Muscle of arm (tissue), 12 donors: ENCODE data around the gene OR52H1. TPM values are rescaled to one million over a fixed set of nuclear protein-coding genes. Genes with fewer than 3 reads are reported as not detected.

Experiments
- DNase-seq: peaks from one replicate; pipeline ENCODE4 v3.0.0-alpha.2; 2013
- polyA plus RNA-seq, 12 donors: library from polyadenylated mRNA; unstranded; fragments of 120-200 nt; gene quantifications; one replicate each; pipeline ENCODE4 v1.2.1, GENCODE V29; 2013; ENCODE audit not compliant: insufficient read length in 12 of 12

Gene OR52H1
- polyA plus RNA-seq, 12 donors = 0.29 TPM; not detected in 11

DNA sequence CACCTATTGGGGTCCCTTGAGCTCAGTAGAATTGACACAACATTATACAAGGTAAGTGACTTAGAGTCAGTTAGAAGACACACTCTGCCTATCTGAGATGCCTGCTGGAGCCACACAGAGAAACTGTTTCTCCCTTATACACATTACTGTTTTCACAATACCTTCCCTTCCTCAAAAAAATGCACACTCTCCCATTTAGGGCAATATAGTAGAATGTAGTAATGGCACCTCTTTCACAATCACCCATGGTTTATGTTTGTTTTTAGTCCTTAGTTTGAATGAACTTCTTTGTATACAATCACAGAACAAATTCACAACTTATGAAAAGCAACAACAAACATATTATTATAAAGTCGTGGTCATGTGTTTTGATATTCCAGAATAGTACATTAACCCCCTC is 14.3 kb downstream of the OR52H1 start:
- no peak for DNase-seq

DNA sequence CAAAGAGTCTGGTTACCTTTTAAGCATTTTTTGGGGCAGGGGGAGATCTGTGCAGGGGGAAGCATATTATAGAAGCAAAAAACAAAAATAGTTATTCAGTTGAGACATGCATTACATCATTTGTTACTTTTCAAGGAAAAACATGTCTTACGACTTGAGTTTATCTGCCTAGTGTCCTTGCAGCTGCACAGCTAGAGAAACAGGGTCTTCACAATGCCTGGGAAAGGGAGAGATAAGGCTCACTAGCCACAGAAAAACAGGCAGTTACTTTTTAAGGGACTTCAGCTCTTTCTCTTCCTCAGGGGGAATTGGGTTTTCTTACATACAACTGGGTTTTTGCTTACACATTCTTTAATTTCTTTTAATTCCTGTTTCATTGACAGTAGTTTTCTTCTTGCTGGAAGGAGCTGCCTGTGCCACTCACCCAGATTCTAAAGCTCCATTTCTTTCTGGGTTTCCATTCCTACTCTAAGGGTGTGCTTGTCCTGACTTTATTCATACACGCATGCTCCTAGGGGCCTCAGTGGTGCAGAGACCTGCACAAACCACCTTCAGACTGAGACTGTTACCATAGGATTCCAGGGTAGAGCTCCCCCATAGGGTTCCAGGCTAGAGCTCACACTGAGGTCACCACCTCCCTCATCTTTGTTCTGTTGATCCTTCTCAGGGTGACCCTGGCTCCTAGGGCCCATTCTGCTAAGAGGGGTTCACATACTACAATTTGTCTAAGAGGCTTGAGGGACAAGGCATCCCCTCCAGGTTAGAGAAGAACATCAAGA is 17.1 kb downstream of the OR52H1 start:
- DNase-seq = no peak

DNA sequence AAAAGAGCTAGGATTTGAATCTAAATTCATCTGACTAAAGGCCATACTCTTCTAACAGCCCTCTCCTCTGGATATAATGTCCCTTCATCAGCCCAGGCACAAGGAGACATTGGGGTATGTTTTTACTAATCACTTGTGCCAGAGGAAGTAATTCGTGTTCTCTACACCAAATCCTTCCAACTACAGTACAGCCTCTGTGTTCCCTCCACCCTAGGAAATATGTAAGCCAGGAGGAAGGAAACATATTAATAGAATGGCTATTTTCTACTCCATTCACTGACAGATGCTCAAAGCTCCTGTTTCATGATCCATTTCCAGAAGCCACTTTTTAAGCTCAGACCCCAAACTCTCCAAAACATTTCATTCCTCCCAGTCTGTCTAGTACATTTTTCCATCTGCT is 19.8 kb downstream of the OR52H1 start:
- no peak for DNase-seq

DNA sequence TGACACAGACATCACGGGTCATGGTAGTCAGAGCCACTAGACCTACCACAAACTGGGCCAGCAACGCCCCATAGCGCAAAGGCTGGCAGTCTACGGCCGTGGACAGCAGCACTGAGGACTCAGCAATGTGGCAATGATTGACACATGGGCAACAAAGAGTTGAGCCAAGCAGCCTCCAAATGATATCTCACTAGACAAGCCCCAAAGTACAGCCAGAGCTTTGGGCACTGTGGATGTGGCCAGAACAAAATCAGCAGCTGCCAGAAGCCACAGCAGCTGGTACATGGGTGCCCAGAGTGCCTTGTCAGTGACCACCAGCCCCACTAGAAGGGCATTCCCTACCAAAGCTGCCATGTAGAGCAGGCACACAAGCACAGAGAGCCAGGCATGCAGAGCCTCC is 20.6 kb downstream of the OR52H1 start:
- DNase-seq = no peak

DNA sequence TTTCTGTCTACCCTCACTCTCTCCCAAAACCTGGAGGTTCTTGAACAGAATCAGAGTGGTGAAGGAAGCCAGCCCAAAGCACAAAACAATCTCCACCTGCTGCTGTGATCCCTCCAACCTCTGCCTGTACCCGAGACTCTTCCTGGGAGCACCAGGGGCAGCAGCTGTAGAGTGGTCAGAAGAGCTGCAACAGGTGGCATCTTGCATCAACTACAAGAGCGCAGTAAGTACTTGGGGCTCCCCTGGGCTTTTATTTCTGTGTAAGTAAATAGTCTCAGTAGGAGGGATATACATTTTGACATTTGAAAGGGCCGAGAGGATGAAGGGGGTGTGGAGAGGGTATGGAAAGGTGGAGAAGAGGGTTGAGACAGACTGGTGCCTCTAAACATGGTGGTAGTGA is 23.6 kb downstream of the OR52H1 start:
- no peak for DNase-seq

DNA sequence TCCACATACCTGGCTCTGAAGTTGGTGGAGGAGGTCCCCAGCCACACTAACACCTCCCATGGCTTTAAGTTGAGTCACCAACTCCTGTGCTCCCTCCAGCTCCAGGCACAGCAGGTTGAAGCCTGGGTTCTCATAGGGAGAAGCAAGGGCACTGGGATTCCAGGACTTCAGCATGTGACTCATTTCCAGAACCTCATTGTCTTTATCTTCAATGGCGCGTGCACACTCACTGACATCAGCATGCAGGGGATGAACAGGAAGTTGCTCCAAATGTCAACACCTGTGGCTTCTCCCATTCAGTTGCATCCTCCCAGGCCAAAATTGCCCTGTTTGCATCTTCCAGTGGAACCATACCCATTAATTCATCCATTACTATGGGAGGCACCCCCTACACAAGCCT is 26.0 kb downstream of the OR52H1 start:
- DNase-seq = no peak

DNA sequence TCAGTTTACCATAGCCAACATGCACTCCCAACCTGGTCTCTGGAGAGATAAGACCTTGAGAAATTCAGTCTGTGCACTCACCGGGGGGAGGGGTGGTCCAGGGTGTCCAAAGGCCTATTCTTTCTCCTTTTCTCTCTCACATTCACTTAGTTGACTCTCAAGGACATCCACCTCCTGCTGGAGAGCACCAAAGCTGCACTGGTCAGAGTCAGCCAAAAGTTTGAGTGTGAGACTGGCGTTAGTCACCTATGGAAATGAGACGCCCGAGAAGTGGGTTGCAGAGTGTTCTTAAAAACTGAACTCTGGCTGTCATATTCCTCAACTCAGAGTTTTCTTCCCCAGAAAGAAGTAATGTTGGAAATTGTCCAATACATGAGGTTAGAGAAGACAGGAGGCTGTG is 26.8 kb downstream of the OR52H1 start:
- no peak for DNase-seq

DNA sequence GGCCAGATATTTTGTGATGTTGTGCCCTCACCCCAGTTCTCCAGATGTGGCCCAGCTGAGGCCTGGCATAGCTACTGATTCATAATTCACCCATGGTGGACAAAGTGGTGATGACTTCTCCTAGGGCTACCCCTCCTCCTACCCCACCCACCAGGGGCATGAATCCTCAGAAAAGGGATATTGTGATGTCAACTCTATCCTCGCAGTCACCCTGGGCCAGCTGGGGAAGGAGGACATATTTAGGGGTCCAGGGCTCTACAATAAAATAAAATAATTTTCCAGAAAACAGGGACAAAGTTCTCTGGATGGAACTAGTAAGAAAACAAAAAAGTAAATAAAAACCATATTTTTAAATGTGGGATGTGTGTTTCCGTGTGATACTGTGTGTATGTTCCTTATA is 31.7 kb downstream of the OR52H1 start, which contains the start of gene UBQLNL:
UBQLNL (minus strand) TSS at position 101 of the 400 bp plus-strand sequence. CDS start 258 bp downstream, outside the sequence.
- DNase-seq = no peak

DNA sequence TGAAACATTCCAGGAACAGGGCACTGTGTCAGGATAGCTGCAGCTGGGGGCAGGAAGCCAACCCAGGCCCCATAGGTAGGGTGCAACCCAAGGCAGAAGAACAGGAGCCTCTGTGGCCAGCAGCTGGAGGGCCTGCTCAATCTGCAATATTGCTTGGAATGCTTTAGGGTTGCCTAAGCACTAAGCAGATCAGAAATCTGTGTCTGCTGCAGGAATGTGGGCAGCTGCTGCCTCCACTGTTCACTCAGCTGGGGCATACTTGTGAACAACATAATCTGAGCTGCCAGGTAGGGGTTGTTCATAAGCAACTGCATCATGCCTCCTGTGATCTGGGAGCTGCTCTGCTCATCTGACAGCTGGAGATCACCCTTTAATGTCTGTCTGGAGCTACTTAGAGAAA is 33.5 kb downstream of the OR52H1 start:
- no peak for DNase-seq

DNA sequence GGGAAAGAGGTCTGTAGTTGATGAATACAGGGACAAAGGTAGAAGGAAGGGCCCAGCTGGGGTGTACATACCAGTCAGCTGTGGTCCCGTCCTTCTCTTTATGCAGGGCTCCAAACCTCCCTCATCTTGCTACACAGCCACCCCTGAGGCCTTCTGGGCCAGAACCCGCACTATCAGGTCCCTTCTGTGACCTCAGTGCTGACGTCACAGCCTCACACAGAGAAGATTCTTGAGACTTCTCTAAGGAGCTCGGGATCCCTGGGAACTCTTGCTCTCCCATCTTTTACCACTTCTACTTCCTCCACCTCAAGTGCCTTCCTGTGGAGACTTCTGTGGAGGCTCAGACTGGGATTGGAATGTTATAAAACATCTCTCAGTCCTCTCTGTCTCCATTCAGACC is 38.5 kb downstream of the OR52H1 start, which contains the start of gene UBQLN3:
UBQLN3 (minus strand) TSS at position 155 of the 400 bp plus-strand sequence. CDS start 399 bp downstream, outside the sequence.
- no peak for DNase-seq

DNA sequence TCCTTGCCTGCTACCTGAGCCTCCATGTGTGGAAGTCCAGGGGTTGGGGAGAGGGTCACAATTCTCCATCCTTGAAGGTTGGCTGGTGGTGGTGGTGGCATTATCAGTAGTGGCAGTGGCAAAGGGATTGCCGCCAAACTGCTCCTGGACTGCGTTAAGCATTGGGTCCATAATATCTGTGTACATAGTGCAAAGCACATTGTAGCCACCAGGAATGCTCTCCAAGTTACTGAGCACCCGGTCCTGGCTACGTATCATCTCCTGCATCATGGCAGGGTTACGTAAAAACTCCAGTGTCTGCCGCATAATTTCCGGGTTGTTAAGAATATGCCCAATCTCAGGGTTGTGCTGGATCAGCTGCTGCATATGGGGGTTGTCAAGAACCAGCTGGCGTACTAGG is 39.7 kb downstream of the OR52H1 start:
- no peak for DNase-seq

DNA sequence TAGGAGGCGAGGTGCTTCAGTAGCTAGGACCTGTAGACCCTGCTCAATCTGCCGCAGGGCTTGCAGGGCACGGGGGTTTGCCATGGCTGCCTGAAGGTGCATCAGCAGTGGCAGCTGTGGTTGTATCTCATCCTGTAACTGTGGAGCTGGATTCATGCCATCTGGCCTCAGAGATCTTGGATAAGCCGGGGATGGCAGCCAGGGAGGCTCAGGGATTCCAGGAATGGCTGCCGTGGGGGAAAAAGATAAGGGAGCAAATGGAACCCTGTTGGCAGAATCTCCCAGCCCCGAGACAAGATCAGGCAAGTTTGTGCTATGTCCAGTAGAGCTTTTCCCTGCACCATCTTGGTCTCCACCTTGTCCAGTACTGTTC is 40.4 kb downstream of the OR52H1 start:
- no peak for DNase-seq

DNA sequence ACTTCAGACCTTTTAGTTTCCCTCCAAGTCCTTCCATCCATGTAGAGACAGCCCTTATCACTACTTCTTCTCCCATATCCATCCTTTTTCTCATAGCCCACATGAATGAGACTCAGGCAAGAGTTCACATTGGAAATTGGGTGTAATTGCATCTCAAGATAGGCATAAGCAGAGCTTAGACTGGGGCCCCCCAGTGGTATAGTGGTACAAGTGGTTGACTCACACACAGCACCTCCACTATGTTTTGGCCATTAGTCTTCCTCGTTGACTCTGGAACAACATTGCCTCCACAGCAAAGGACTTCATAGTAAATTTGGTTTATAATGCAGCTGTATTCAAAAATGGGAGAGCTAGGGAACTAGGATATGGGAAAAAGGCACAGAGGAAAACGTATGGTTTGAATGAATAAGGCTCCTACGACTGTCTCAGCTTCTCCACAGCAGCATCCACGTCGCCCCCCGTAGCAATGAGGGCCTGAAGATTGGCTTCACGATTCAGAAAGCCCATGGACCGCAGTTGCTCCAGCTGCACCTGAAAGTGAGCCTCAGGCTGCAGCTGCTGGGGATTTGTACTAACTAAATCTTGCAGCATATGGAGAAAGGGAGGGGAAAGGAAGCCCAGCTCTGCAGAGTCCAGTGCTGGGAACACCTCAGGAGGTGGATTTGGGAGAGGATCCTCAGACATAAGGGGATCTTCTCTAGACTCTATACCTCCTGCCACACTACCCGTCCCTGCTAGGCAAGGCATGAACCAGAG is 41.0 kb downstream of the OR52H1 start:
- no peak for DNase-seq

DNA sequence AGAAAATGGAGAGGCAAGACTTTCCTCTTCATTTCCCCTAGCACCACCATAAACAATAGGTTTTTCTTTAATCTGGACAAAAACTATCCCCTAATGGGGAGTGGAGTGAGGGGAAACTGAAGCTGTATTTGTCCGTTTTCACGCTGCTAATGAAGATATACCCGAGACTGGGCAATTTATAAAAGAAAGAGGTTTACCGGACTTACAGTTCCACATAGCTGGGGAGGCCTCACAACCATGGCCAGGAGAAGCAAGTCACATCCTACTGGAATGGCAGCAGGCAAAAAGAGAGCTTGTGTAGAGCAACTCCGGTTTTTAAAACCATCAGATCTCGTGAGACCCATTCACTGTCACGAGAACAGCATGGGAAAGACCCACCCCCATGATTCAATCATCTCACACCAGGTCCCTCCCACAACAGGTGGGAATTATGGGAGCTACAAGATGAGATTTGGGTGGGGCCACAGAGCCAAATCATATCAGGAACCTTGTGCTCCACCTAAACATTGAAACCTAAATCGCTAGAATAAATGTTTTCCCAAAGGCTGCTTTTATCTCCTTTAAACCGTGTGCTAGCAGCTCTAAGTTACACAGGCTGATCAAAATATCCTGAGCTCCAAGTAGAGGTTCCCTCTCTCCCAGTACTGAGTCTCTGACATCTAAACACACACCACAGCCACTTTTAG is 42.8 kb downstream of the OR52H1 start:
- DNase-seq = no peak

DNA sequence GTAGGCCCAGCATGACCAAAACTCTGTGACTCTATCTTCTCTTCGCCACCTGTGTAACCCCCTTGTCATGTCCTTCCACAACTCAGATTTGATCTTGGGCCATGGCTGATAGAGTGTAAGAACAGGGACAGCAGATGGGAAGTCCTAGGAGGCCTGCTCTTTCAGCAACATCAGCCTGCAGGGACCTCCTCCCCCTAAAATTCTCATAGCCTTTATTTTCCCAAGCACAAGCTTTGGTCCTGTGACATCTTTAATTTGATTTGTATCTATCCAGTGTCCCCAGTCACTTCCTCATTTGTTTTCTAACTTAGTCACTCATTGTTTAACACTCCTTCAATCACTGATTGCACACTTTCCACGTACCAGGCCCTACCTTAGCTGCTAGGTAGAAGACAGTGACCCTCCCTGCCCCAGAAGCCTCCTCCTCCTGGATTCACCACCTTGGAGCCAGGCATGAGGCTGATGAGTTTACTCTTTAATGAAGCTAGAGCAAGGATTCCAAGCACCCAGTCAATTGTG is 43.9 kb downstream of the OR52H1 start:
- no peak for DNase-seq

DNA sequence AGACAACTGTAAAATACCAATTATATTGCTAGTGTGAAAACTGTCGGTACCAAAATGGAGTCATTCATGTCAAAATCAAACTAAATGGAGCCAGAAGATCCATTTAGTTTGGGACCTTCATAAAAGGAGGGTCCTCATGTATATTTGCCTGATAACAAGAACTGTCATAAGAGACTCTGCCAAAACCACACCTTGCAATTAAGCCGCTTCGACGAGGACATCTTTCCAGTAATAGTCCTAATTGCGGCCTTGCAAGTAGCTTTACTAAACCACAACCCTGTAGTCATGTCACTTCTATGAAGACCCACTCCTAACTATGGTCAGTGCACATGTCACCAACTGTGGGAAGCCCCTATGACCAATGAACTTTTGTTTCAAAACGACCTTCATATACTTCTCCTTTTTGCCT is 47.9 kb downstream of the OR52H1 start:
- no peak for DNase-seq

DNA sequence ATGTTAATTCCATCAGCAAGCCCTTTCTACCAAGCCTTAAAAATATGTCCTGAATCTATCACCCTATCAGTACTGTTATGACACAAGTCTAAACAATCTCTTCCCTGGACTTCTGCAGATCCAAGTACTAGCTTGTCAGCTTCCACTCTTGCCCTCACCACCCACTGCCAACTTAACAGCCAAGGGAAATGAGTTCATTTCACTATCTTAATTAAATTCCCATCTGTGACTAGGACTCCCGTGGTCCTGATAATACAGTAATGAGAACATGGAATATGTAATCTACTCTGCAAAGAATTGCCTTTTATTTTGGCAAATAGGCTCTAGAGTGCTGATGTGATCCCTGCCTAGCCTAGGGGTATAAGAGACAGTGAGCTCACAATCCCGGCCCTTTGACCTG is 48.7 kb downstream of the OR52H1 start:
- DNase-seq = no peak

Other genes with a start within 250 kb of the OR52H1 start
- under 1 TPM in 1 of 12 donors, not detected in 11; 0.33 TPM for gene OR51B4, start 246.6 kb downstream of the OR52H1 start, polyA plus RNA-seq
- gene OR51B2, start 224.2 kb downstream of the OR52H1 start, polyA plus RNA-seq = not detected
- gene OR51B5, start 205.0 kb downstream of the OR52H1 start, polyA plus RNA-seq = under 1 TPM in 6 of 12 donors, not detected in 6; 0.14 to 0.37 (median 0.19) TPM
- gene OR51B6, start 197.0 kb downstream of the OR52H1 start, polyA plus RNA-seq = not detected
- not detected for gene OR51M1, start 164.7 kb downstream of the OR52H1 start, polyA plus RNA-seq
- not detected for gene OR51Q1, start 126.4 kb downstream of the OR52H1 start, polyA plus RNA-seq
- not detected for gene OR51I1, start 107.0 kb downstream of the OR52H1 start, polyA plus RNA-seq
- not detected for gene OR51I2, start 99.2 kb downstream of the OR52H1 start, polyA plus RNA-seq
- not detected for gene OR52D1, start 59.9 kb downstream of the OR52H1 start, polyA plus RNA-seq
- not detected for gene UBQLN3, start 38.6 kb downstream of the OR52H1 start, polyA plus RNA-seq
- under 1 TPM in 10 of 12 donors, not detected in 2; 0.11 to 0.77 (median 0.17) TPM for gene UBQLNL, start 31.8 kb downstream of the OR52H1 start, polyA plus RNA-seq
- under 1 TPM in 1 of 12 donors, not detected in 11; 0.17 TPM for gene OR52B6, start 32.3 kb upstream of the OR52H1 start, polyA plus RNA-seq
- 1 to 10 TPM in 8 of 12 donors, under 1 TPM in 2, not detected in 2; 0.93 to 3.6 (median 1.3) TPM for gene TRIM6, start 48.1 kb upstream of the OR52H1 start, polyA plus RNA-seq
- 1 to 10 TPM in 10 of 12 donors, not detected in 2; 2.9 to 9.6 (median 4.4) TPM for gene TRIM34, start 76.5 kb upstream of the OR52H1 start, polyA plus RNA-seq
- 10 to 100 TPM in 11 of 12 donors, not detected in 1; 10.8 to 23.6 (median 14.5) TPM for gene TRIM5, start 136.5 kb upstream of the OR52H1 start, polyA plus RNA-seq
- 10 to 100 TPM in 4 of 12 donors, 1 to 10 TPM in 7, not detected in 1; 4.5 to 17.5 (median 9.6) TPM for gene TRIM22, start 141.2 kb upstream of the OR52H1 start, polyA plus RNA-seq
- not detected for gene OR56B1, start 187.9 kb upstream of the OR52H1 start, polyA plus RNA-seq
- gene OR52N4, start 205.7 kb upstream of the OR52H1 start, polyA plus RNA-seq = not detected
- not detected for gene OR52N5, start 234.8 kb upstream of the OR52H1 start, polyA plus RNA-seq
- not detected for gene OR52N1, start 242.7 kb upstream of the OR52H1 start, polyA plus RNA-seq